GOT3 (cell line): Measurements from ENCODE around the gene MED14.

Experiments used
- DNase-seq: peaks from one replicate; lab custom pipeline; 2025; ENCODE audit warnings: mixed read lengths; lab: John Stamatoyannopoulos, UW

The MED14 gene

DNA sequence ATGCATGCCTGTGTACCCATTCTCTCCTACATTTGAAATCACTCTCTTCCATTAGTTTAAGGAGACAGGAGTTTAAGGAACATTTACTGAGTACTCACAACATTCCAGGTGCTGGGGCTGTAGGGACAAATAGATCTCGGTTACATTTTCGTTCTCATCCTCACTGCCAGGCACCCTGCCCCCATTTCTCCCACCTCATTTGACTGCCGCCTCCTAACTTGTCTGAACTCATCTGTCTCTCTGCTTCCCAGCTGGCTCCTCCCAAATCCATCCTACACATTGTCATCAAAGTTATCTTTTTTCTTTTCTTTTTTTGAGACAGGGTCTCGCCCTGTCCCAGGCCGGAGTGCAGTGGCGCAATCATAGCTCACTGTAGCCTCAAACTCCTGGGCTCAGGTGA, 131.9 kb downstream of the MED14 start:
- no peak for DNase-seq
